ENCODE measurements around the gene TRAF6.

TRAF6 gene

DNA sequence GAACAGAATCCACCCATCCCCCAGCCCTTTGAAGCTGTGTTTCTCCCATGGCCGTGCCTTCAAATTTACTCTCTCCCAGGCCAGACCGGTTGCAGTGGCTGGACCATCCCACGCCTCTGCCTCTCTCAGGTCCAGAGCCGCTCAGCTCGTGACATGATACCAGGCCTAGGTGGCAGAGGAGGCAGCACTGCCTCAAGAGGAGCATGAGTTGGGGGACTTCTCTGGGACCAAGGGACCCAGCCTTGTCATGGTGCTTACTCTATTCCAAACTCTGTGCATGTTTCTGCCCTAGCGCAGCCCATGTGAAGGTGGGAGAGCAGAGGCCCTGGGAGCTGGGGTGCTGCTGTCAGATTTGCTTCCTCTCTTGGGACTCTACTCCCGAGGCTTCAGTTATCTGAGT, 51.0 kb downstream of the TRAF6 start:
- no peak for DNase-seq (ENCODE audit: low read depth in 1 of 2, low spot score in 1 of 2)

DNA sequence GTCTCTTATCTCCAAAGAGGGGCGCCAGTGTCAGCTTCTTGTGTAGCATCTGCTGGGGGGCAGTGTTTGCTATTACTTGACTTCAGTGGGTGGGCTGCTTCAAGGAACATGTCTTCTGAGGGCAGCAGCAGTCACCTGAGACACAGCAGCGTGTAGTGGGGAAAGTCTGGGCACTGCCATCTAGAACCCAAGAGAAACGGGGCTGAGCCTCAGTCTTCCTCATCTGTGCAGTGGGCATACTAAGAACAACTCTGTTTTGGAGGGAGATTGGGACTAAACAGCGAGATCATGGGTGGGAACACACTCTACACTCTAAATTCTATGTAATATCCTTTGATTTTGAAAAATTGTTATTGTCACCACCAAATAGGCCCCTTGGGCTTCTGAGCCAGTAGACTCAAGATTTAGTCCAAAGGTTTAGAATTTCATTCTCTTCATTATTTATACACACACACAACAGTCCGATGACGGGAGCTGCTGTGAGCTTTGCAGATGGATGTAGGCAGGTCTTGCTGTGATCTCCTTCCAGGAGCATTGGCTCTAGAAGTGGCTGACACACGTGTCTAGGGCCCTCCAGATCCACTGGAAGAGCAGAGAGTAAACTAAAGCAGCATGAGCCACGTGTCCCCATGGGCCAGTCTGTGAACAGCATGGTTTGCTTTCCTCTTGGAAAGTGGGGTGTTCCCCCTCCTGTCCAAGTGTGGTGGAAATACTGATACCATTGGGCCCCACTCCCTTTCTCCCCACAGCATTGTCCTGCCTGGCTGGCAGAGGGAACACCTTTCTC, 51.8 kb downstream of the TRAF6 start:
- DNase-seq (ENCODE audit: low read depth in 1 of 2, low spot score in 1 of 2): no peak

DNA sequence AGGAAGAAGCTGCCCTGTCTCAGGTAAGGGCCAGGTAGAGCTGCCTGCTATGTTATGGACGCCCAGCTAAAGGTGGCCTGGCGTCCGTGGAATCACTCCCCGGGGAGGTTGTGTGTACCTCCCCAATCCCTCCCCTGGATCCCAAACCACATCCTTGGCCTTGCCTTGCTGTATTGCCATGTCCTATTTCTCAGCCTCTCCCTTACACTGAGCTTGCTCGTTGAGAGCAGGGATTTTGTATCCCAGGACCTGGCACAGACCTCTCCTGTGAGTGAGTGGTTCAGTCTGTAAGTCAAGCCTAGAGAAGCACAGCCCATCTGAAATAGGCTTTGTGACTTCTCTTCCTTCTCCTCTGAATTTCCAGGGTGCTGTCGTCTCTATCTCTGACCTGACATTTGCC, 53.9 kb downstream of the TRAF6 start:
- no peak for DNase-seq (ENCODE audit: low read depth in 1 of 2, low spot score in 1 of 2)

DNA sequence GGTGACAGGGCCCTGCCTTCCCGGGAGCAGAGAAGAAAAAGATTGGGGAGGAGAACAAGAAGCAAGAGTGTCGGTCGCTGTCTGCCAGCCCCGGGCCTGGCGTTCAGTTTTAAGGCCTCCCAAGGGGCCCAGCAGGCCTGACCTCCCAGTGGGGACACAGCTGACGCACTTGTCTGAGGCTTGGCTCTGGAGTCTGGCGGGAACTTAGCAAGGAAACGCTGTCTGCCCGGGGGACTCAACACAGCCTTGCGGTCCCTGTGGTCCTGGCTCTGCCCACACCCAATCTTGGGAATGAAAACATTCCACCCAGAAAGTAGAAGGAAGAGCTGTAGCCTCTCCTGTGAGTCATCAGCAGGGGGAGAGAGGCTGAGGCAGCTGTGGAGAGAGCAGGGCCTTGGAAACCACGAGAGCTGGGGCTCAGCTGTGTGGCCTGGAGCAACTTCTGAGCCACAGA, 54.4 kb downstream of the TRAF6 start:
- DNase-seq (ENCODE audit: low read depth in 1 of 2, low spot score in 1 of 2): no peak

DNA sequence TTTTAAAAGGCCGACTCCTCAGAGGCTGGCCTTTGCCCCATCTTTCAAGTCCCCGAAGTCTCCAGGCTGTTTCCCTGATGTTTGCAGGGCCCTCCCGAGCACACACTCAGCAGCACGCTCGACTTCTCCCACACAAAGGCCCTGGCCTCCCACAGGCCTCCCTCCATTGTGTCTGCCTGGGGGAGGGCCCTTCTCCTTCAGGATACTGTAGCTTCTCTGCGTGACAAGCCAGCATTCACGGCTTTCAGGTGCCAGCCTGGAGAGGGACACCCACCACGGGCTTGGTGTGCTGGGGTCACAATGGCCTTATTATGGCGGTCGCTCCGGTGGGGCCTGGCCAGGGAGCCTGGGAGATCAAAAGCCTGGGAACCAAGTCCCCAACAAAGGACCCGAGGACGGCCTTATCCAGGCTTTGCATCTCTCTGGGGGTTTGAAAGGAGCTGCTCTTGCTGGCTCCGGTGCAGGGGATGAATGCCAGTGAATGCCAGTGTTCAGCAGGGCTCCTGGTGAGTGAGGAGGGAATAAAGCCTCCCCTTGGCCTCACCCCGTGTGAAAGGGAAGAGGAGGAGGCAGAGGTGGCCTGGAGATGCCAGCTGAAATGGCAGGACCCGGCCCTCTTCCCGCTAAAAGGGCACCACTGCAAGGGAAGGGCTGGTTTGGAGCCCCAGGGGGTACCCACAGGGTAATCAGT, 55.0 kb downstream of the TRAF6 start:
- no peak for DNase-seq (ENCODE audit: low read depth in 1 of 2, low spot score in 1 of 2)

DNA sequence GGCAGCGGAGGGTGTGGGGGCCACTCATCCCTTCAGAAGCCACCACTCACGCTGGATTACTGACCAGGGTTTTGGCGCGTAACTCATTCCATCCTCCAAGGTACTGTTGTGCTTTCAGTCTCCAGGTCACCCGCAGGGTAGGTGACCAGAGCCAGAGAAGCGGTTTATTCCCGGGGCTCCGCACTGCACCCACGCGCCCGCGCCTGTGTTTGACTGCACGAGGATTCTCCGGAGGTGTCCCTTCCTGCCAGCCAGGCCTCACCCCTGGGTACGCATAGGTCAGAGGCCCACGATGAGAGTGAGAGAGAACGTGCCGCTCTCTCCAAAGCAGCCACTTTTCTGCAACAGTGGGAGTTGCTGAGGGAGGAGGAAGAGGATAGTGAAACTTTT, 55.5 kb downstream of the TRAF6 start:
- DNase-seq (ENCODE audit: low read depth in 1 of 2, low spot score in 1 of 2): no peak

DNA sequence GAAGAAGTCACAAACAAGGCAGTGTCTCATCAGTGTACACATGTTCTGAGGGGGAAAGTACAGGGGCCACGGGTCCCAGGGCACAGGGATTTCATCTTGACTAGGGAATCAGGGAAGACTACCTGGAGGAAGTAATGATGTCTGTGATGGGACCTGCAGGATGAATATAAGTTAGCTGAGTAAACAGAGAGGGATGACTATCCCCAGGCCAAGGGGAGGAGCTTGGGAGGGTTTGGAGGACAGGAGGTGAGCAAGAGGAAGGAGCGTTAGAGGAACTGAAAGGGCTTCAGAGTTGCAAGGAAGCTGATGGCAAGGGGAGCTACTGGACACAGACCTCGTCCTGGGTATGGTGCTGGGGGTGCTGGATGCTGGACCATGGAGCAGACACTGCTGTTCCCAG, 56.4 kb downstream of the TRAF6 start:
- no peak for DNase-seq (ENCODE audit: low read depth in 1 of 2, low spot score in 1 of 2)

DNA sequence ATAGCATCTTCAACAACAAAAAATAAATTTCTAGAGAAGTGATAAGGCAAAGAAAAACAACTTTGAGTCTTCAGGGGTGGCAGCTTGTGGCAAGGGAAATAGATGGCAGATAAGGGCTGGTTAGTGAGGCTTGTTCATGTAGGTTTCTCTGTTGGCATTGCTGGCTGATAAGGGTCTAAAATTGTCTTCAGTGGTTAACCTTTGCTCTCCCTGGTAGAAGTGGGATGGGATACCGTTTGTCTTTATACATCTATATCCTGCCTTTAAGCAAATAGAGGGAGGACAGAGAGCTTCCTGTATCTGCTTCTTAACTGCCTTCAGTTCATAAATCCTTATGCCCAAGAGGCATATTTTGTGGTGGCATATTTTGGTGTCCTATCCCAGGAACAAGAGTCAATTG, 57.1 kb downstream of the TRAF6 start:
- DNase-seq (ENCODE audit: low read depth in 1 of 2, low spot score in 1 of 2): no peak

DNA sequence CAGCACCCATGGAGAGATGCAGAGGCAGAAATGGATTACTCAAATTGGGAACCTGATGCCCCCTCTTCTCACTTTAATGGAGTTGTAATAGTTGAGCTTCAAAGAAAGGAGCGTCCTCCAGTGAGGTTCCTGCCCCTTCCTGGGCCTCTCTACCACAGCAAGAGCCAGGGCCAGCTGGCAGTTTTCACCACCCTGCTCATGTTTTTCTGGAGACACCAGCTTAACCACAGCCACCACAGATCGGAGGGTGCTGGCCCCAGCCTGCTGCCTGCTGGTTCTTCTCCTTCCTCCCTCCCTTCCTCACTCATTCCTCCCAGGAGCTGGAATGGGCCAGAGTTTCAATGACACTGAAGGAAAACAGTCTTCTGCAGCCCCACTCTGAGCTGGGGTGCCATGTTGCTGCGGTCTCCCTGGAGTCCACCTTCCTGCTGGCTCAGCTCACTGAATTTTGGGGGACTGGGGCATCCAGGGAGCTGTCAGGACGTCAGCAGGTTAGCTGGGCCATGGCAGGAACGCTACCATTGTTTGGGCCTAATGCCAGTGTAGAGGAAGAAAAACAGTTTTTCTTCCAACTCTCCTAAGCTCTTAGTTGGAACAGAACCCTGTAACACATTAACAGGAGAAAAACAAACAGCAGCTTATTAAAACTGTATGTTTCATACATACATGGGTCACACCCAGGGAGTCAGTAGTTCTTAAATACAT, 57.7 kb downstream of the TRAF6 start:
- DNase-seq (ENCODE audit: low read depth in 1 of 2, low spot score in 1 of 2): no peak

DNA sequence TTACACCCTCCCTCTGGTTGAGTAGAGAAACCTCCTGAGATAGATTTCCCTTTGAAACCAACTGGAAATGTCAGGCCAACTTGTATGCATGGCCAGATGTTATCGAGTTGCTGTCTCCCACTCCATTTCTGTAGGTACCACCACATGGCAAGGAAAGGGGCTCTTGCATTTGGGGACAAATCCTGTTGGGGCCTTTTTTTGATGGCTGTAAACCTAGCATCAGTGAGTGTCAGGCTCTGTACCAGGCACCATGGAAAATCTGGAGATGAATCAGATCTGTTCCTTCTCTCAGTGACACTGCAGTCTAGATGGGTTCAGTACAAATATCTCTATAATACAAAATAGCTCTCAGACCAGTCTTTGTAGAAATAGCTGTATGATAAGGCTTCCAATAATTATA, 58.4 kb downstream of the TRAF6 start:
- no peak for DNase-seq (ENCODE audit: low read depth in 1 of 2, low spot score in 1 of 2)

DNA sequence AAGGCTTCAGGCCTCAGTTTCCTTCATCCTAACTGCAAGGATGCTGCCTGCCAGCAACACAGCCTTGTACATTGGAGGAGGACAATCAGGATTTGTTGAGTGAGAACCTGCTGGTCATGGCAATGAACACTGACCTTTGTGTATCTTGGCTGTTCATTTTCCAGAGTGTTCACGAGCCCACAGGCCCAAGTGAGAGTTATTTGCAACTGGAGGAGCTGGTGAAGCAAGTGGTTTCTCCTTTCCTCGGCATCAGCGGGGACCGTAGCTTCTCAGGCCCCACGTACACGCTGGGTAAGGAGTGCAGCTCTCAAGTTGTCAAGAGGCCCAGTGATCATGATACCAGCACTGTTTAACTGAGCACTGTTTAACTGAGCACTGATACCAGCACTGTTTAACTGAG, 59.0 kb downstream of the TRAF6 start:
- DNase-seq (ENCODE audit: low read depth in 1 of 2, low spot score in 1 of 2): no peak

DNA sequence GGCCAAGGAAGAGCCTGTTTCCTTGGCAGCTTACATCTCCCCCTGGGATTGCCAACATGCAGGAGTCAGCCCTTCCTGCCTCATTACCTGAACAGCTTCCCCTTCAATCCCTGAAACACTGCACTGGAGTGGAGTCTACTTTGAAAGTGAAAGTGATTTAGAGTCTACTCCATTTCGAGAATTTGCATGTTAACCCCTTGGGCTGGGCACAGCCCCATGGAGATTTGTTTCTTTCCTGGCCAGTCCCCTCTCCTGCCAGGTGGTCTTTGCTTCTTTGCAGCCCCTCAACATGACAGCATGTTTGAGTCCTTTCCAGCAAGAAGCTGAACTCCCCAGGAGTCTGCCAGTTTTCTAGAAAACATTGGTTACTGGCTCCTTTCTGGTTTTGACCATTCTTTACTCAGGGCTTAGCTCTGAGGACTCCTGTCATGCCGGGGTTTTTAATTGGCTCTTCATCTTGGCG, 59.9 kb downstream of the TRAF6 start:
- DNase-seq (ENCODE audit: low read depth in 1 of 2, low spot score in 1 of 2): no peak

DNA sequence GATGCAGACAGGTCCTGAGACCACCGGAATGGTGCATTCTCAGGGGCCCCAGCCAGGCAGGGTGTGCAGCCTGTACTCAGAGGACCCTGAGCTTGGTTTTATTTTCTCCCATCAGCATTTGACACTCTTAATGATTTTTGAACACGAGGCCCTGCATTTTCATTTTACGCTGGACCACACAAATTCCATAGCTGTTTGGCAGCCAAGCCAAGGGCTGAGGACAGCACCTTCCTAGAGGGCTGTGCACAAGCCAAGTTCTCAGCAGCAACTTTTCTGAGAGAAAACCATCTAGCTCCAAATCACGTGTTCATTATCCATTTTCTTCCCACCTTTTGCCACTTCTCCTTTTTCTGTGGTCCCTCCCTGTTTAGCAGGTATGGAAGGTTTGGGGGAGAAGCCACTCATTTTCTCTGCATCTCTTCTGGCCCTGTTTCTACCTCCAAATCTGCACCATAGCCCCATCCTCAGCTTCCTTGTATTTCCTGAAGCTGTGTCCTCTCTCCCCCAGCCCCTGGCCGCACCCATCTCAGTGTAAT, 60.4 kb downstream of the TRAF6 start:
- no peak for DNase-seq (ENCODE audit: low read depth in 1 of 2, low spot score in 1 of 2)

DNA sequence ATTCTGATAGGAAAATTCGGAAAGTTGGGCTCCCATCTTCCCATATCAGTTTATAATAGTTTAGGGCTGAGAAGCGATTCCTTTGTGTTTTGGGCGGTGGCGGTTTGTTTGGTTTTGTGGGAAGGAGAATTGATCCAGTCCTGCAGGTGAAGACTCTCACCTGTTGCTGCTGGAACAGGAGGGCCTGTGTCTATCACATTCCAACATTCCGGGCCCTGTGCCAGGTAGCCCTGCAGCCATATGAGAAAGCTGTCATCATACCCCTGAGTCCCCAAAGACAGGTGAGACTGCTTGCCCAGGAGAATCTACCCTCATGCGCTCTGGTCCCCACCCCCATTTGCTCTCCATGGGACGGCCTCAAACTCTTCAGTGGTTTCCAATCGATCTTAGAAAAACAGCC, 62.1 kb downstream of the TRAF6 start:
- DNase-seq (ENCODE audit: low read depth in 1 of 2, low spot score in 1 of 2): no peak

DNA sequence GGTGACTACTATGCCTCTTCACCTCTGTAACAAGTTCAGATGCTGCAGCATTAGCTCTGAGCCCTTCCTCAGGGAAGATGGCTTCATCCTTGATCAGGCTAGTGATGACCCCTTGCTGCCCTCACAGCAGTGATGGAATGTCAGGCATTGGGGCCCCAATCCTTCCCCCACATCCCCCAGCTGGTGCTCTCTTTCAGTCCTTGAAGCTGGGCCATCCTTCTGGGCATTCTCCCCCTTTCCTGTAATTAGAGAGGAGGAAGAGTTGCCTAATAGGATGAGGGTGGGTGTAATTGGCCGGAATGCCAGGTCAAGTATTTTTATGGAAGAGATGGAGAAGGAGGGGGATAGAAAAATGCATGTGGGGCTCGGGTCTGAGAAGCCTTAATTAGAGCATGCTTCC, 62.6 kb downstream of the TRAF6 start:
- no peak for DNase-seq (ENCODE audit: low read depth in 1 of 2, low spot score in 1 of 2)

DNA sequence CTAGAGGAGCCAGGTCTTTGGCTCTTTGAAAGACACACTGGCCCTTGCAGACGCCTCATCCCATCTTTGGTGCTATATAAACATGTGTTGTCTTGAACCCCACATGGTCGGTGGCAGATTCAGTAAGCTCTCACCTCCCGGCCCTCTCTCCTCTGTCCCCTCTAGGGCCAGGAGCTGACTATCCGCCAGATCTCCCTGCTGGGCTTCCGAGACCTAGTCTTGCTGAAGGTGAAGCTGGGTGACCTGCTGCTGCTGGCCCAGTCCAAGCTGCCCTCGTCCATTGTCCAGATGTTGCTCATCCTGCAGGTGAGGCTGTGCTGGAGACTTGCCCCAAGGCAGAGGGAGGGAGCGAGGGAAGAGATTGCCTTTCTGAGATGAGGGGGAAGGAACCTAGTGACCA, 63.9 kb downstream of the TRAF6 start:
- no peak for DNase-seq (ENCODE audit: low read depth in 1 of 2, low spot score in 1 of 2)

DNA sequence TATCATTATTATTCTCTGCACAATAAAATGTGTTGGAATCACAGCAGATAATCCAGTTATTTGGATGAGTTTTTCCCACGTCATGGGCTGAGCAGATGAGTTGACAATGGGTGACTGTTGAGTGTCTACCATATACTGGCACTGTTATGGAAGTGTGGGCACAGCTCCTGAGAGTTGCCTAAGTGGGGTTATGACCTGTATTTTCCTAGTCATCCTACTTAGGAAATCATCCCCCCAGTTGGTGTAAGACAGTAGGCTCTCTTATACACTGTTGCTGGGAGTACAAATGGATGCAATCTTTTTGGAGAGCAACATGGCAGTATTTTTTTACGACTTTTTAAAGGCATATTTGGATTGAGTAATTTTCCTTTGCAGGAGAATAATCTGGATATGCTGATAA, 66.4 kb downstream of the TRAF6 start:
- no peak for DNase-seq (ENCODE audit: low read depth in 1 of 2, low spot score in 1 of 2)

DNA sequence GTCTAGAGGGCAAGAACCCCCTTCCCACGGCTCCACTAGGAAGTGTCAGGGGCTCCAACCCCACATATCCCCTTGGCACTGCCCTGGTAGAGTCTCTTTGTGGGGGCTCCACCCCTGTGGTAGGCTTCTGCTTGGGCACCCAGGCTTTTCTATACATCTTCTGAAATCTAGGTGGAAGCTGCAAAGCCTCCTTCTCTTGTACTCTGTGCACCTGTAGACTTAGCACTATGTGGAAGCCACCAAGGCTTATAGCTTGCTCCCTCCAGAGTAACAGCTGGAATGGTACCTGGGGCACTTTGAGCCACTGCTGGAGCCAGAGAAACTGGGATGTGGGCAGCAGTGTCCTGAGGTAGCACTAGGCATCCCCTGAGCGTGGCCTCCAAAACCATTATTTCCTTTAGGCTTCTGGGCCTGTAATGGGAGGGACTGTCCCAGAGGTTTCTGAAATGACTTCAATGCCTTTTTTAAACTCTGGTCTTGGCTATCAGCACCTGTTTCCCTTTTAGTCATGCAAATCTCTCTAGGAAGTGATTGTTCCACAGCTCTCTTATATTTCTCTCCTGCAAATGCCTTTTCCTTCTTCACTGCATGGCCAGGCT, 68.4 kb downstream of the TRAF6 start:
- DNase-seq (ENCODE audit: low read depth in 1 of 2, low spot score in 1 of 2): no peak

DNA sequence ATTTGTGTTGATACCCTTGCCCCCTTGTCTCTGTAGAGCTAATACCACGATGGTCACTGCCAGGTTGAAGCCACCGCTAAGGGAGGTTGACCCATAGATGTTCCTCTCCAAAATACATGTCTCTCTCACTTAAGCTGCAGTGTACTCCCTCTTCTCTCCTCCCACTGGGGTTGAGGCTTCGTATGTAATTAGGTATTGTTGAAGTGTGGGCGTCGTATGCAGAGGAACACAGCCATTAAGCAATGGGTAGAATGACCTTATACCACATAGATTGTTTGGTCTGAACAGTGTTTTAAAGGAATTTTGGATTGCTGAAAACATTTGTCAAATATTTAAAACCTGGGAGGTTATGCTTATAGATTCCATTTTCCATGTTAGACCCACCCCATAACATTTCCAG, 71.9 kb downstream of the TRAF6 start:
- DNase-seq (ENCODE audit: low read depth in 1 of 2, low spot score in 1 of 2): no peak

DNA sequence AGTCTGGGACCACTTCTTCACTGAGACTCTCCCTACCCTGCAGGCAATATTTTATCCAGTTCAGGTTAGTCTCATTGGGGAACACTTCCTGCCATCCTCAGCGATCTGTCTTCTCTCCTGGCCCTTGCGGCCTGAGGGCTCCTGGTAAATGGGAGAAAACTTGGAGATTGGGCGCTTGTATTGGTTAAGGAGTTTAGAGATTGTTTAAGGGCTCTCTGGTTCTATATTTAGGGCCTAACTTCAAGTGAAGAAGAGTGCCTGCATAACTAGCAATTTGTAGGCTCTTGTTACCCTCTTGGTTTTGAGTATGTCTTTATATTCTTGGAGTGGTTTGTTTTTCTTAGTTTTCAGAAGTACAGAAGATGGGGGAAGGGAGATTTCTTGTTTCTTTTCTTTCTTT, 72.7 kb downstream of the TRAF6 start:
- no peak for DNase-seq (ENCODE audit: low read depth in 1 of 2, low spot score in 1 of 2)
